Head of caudate nucleus (tissue), 42 donors: ENCODE measurements around the gene GINS3.
A peak's percentile ranks its signal among the peaks of the same experiment; 100 is the strongest.
"Not testable (repeated sequence)": the region's sequence is repeated elsewhere in the genome, so short reads cannot be mapped to it uniquely, and the experiment has no call there.

Source experiments
- DNase-seq, 42 donors: peaks; one replicate each; pipeline versions ENCODE4 v3.0.0 to v3.0.0-alpha.2; 2020 to 2021; ENCODE audit warnings: mixed read lengths in 7 of 42
- intact Hi-C: fragments of 100-400 bp; cut with DNase I; formaldehyde crosslinking; loops from one replicate; pipeline ENCODE4 v1.15.0; 2022

Gene GINS3

DNA sequence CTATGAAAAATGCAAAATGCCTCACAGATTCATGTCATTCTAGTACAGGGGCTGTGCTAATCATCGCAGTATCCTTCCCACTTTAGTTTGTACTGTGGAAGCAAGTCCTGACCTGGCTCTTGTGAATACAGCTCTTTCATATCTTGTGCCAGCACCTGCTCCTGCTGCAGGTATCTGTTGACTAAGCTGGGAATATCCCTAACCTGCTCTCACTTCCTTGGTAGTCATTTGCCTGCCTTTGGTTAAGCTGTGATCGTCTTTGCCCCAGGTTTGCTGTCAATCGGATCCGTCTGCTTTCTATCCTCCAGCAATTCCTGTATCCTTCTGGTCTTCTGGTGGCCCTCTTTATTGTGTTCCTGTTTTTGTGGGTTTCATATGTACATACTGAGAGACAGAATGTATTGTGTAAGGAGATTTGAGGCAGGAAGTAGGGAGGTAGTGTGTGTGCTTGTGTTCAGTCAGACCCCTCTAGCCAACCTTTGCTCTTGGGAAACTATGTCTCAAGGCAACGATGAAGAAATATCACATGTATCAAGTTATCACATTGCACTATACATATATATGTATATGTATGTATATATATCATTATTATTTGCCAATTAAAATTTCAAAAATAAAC is 7.7 kb upstream of the GINS3 start:
- peak in 3 of 42 donors; percentile 10 to 44 (median 13) for DNase-seq
- intact Hi-C loops, result no loop called here

DNA sequence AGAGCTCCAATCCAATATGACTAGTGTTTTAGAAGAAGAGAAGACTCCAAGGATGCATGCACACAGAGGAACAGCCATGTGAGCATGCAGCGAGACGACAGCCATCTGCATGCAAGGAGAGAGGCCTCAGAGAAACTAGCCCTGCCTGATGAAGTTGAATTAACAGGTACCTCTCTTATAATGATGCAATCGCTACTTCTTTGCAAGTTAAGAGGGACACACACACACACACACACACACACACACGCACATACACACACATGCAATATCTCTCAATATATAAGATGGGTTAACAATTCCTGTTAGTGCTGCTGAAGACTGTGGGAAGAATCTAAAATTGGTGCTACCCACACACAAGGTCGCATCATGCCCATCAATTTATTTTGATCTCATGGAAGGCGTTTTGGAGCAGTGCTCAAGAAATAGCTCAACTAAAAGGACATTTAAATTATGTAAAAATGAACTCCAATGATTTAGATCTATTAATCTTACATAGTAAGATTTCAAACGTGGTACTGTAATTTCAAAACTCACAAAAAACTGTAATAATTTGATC is 7.0 kb upstream of the GINS3 start:
- intact Hi-C loops, result no loop called here
- DNase-seq, result peak in 20 of 42 donors; percentile 14 to 64 (median 32)

DNA sequence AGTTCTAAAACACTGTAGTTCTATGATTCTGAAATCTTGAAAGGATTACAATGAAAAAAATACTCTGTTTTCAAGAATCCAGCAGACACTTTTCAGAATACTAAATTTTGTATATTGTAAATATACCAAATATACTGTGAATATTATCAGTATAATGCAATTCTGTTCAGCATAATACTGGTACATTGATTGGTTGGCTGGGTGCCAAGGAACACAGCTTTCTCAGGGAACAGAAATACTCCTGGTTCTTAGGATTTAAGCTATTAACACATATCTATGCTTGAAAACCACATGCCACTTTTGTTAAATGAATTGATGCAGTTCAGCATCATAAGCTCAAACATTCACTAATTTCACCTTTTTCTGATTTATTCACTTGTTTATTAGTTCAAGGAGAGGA is 2.5 kb upstream of the GINS3 start:
- intact Hi-C loops, result loop anchor here (5.0 kb wide), 1 partner anchor 108 kb away; no protein-coding TSS in a partner anchor
- DNase-seq, result peak in 2 of 42 donors; percentile 19 to 52

DNA sequence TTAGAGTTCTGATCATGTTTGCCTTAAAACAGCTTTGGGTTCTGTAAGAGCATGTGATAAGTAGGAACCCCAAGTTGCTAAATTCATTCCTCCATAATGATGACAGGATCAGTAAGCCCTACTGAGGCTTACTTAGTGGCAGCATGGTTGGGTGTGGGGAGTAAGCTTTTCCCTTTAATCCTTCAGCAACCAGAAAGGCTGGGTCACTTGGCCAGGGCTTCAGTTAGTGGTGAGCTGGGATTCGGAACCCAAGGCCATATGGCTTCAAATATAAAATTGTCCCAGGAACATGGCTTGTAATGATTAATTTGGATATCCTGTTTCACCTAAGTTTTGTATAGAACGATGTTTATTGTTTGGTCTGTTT is 850 bp downstream of the GINS3 start:
- intact Hi-C loops, result loop anchor here (5.0 kb wide), 1 partner anchor 104 kb away; no protein-coding TSS in a partner anchor
- DNase-seq, result no peak

DNA sequence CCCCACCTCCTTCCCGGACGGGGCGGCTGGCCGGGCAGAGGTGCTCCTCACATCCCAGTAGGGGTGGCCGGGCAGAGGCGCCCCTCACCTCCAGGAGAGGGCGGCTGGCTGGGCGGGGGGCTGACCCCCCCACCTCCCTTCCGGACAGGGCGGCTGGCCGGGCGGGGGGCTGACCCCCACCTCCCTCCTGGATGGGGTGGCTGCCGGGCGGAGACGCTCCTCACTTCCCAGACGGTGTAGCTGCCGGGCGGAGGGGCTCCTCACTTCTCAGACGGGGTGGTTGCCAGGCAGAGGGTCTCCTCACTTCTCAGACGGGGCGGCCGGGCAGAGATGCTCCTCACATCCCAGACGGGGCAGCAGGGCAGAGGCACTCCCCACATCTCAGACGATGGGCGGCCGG is 4.6 kb downstream of the GINS3 start:
- DNase-seq, intact Hi-C loops: not testable (repeated sequence)

DNA sequence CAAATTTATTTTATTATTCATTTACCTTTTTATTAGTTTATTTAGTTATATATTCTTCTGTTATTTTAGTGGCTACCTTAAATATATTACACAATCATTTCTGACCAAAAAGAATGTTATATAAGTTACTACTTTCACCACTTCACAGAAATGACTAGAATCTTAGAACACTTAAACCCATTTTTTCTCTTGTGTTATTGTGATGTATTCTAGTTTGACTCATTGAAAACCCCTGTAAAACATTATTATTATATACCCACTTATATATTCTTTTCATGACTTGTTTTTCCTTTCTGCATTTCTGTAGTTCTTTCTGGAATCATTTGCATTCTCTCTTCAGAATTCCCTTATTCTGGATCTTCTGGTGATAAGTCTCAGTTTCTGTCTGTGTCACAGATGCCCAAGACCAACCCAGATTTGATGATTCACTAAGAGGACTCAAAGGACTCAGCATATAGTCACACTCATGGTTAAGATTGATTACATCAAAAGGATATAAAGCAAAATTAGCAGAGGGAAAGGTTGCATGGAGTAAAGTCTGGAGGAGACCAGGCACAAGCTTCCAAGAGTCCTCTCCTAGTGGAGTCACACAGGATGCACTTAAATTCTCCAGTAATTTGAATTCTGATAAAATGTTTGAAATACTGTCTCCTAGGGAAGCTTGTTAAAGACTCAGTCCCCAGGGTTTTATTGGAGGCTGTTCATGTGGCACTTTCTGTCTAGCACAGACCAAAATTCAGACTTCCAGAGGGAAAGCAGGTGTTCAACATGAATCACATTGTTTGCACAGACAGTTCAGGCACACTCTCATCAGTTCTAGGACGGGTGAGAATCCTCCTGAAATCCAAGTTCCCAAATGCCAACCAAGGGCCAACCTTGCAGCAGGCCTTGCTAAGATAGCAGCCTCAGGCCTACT is 7.7 kb downstream of the GINS3 start:
- no peak for DNase-seq
- intact Hi-C loops, result no loop called here

DNA sequence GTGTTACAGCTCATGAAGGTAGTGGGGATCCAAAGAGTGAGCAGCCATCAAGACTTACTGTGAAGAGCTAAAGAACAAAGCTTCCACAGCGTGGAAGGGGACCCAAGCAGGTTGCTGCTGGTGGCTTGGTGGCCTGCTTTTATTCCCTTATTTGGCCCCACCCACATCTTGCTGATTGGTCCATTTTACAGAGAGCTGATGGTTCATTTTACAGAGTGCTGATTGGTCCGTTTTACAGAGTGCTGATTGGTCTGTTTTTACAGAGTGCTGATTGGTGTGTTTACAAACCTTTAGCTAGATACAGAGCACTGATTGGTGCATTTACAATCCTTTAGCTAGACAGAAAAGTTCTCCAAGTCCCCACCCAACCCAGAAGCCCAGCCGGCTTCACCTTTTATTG is 9.0 kb downstream of the GINS3 start:
- DNase-seq, result not testable (repeated sequence)

DNA sequence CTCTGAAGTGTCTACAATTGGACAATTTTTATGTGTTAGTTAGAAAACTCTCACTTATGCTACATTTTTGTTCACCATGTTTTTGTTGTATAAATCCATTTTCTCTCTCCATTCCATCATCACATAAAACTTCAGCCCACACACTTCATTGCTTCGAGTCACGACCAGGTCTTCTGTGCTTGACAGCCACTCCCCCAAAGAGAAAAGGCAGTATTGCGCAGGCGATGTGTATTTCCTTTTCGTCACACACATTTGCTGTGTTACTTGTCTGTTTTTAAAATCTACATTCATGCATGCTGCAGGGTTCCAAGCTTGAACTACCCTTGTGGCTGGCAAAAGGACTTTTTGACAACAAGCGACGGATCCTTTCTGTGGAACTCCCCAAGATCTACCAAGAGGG is 10.5 kb downstream of the GINS3 start:
- intact Hi-C loops, result no loop called here

More for the DNA sequence above, 9.0 kb downstream of the GINS3 start:
- intact Hi-C loops, result not testable (repeated sequence)

DNA sequence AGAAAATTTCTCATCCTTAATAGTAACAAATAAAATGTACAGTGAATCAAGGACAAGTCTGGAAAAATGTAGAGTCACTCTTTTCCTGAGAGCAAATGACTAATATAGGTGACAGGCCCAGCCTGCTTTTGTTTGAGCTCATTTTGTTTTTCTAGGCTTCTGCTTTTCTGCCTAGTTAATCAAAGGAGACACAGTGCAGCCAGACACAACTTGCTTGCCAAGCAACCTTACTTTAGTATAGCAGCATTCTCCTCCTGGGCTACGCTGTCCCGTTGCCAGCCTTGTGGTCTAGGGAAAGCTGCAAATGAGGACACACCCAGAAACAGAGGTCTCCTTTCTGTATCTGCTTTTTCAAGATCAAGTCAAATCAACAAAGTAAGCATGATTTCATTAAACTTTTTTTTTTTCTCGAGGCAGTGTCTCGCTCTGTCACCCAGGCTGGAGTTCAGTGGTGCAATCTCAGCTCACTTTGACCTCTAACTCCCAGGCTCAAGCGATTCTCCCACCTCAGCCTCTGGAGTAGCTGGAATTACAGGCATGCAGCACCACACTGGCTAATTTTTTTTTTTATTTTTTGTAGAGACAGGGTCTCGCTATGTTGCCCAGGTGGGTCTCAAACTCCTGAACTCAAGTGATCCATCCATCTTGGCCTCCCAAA is 17.2 kb downstream of the GINS3 start:
- intact Hi-C loops, result no loop called here
- DNase-seq, result peak in 12 of 42 donors; percentile 35 to 73 (median 52)

More for the DNA sequence above, 10.5 kb downstream of the GINS3 start:
- DNase-seq, result peak in 24 of 42 donors; percentile 33 to 82 (median 62)

DNA sequence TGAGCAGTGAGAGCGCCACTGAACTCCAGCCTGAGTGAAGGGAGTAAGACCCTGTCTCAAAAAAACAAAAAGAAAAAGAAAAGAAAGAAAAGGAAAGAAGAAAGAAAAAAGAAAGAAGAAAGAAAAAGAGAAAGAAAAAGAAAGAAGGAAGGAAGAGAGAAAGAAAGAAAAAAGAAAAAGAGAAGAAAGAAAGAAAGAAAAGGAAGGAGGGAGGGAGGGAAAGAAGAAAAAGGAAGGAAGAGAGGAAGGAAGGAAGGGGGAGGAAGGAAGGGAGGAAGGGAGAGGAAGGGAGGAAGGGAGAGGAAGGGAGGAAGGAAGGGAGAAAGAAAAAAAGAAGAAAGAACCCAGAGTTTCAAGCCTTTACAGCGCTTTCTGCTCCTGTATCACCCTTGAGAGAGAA is 19.1 kb downstream of the GINS3 start:
- no peak for DNase-seq
- intact Hi-C loops, result no loop called here

DNA sequence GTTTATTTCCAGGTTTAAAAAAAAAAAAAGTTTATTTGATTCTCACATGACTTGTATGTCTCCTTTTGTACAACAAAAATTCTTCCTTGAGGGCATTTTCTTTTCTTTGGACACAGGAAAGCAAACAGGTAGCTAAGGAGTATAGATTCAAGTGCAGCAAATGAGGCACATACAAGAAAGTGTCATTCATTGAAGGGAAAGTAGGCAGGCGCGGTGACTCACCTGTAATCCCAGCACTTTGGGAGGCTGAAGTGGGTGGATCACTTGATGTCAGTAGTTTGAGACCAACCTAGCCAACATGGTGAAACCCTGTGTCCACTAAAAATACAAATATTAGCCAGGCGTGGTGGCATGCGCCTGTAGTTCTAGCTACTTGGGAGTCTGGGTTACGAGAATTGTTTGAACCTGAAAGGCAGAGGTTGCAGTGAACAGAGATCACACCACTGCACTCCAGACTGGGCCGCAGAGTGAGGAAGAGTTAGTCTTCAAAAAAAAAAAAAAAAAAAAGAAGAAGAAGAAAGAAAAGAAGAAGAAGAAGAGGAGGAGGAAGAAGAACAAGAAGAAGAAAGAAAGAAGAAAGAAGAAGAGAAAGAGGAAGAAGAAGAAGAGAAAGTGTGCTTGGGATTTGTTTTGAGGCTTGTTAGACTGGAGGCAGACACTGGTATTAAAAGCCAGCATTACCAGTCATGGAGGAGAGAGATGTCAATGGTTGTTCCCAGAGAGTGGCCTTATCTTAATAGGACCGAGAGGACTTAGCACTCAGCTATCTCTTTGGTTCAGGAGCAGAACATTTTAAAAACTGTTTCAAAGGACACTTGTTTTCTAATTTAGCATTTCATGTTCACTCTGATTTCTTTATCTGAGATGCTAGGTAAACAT is 19.7 kb downstream of the GINS3 start:
- DNase-seq, result peak in 28 of 42 donors; percentile 16 to 84 (median 58)
- intact Hi-C loops, result no loop called here

DNA sequence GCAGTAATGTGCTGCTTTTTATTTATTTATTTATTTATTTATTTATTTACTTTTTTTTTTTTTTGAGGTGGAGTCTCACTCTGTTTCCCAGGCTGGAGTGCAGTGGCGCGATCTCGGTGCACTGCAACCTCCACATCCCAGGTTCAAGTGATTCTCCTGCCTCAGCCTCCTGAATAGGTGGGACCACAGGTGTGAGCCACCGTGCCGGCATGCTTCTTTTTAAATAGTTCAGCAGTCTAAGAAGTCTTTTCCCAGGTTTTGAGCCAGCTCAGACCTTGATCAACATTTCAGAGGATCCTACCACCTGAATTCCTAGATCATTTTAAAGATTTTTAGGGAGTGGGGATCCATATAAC is 20.3 kb downstream of the GINS3 start:
- intact Hi-C loops, result not testable (repeated sequence)
- DNase-seq, result peak in 2 of 42 donors; percentile 3 to 14

DNA sequence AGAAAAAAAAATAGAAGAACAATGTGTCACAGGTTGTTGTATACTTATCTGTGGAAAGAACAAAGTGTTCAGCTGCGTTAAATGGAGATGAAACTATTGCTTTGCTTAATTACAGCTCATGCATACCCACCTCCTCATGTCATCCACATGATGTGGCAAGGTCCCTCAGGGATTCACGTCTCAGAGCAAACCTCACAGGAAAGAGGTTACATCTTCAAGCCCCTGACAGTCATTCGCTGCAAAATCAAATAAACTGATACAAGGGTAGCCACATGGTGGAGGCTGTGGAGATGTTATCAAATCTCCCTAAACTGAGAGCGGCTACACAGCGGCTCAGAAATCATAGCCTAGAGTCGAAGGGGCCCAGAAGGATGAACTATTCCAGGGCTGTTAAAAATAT is 21.1 kb downstream of the GINS3 start:
- peak in 20 of 42 donors; percentile 10 to 84 (median 62) for DNase-seq
- intact Hi-C loops, result no loop called here

DNA sequence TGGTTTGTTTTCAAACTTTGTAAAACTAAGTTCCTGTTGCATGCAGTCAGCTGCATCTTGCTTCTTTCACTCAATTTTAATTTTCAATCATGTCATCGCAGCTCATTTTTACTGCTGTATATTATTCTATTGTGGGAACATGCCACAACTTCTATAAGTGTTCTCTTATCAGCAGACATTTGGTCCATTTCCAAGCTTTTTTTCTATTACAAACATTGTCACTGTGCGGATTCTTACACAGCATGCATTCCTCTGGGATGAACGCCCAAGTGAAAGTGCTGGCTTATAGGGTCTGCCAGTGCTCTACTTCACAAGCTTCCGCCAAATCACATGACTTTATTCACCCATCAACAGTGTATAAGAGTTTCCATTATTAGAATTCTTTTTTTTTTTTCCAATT is 22.7 kb downstream of the GINS3 start:
- no peak for DNase-seq
- intact Hi-C loops, result no loop called here

DNA sequence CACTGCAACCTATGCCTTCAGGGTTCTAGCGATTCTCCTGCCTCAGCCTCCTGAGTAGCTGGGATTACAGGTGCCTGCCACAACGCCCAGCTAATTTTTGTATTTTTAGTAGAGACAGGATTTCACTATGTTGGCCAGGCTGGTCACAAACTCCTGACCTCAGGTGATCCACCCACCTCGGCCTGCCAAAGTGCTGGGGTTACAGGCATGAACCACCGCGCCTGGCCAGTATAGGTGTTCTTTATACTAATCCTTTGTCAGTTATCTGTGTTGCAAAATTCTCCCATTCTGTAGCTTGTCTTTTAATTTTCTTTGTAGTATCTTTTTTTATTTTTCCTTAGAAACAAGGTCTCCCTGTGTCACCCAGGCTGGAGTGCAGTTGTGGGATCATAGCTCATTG is 23.7 kb downstream of the GINS3 start:
- DNase-seq, result peak in 1 of 42 donors; percentile 7
- intact Hi-C loops, result not testable (repeated sequence)

DNA sequence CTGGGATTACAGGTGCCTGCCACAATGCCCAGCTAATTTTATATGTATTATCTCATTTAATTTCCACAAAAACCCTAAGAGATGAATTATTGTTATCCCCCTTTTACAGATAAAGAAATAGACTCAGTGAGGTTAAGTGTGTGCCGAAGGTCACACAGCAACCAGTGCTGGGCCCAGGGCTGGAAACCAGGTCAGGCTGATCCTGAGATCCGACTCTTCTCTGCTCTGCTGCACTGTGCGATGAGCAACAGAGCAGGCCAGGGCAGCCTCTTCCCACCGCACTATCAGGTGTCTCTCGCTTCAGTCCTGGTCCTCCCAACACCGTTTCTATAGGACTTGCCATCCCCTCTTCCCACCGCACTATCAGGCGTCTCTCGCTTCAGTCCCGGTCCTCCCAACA is 24.8 kb downstream of the GINS3 start:
- peak in 1 of 42 donors; percentile 5 for DNase-seq
- intact Hi-C loops, result no loop called here

DNA sequence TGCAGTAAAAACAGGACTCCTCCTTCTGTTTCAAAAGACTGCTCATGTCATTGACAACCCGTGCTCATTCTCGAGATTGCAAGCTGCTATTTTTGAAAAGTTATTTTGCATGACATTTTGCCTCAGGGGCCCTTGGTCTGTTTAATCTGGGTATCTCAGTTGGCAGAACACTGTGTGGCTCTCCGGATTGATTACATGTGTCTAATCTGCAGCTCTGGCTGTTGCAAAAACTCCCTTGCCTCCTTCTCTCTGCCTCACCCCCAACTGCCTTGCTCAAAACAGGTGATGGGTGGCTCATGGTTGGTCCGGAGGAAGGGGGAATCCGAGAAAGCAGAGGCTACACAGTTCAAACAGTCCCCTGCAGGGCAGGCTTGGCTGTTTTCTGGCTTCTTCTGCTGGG is 25.3 kb downstream of the GINS3 start:
- DNase-seq, result peak in 8 of 42 donors; percentile 18 to 67 (median 46)
- intact Hi-C loops, result no loop called here

DNA sequence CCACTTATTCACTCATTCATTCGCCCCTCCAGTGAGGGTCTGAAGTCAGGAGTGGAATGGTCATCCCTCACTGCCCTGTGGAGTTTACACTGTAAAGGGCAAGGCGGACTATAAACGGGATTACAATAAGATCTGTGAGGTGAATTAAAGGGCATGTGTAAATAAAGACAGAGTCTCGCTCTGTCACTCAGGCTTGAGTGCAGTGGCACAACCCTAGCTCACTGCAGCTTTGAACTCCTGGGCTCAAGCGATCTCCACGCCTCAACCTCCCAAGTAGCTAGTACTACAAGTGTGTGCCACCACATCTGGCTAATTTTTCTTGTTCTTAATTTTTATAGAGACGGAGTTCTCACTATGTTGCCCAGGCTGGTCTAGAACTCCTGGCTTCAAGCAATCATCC is 25.8 kb downstream of the GINS3 start:
- intact Hi-C loops, result no loop called here
- DNase-seq, result no peak

DNA sequence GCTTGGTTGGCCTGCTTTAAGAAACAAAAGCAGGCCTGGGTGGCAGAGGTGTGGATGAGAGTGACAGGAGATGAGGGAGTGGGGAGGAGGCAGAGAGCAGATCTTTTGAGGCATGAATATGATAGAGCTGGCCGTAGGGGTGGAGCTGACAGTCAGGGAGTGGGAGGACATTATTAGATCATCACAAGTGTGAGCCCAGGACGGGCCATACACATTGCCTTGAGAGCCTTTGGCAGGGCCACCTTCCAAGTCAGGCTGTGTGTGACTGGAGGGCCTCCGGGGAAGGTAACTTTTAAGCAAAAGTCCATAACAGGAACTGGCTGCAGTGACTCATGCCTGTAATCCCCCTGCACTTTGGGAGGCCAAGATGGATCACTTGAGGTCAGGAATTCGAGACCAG is 26.3 kb downstream of the GINS3 start:
- intact Hi-C loops, result no loop called here
- peak in 9 of 42 donors; percentile 26 to 83 (median 55) for DNase-seq
